Cardiac fibroblast (primary cell): Measurements from ENCODE around the gene PTPN4.

ENCODE experiments used
- DNase-seq, 2 donors: peaks; one replicate each; pipeline versions ENCODE4 v3.0.0 to v3.0.0-alpha.2; 2010; ENCODE audit warnings: low read depth in 2 of 2
- H3K4me3 ChIP-seq, 2 donors: replicated peaks in 1 of 2; 1 replicate in 1 of 2; 2 replicates in 1 of 2; pipeline ENCODE4 v1.5.1; 2011; ENCODE audit warnings: low read depth in 2 of 2, low read length in 2 of 2, mild to moderate bottlenecking in 2 of 2, moderate library complexity in 1 of 2
- TF ChIP-seq, protein P1 (sequence below): IDR thresholded peaks from one replicate; pipeline ENCODE4 v1.5.1; 2011; ENCODE audit warnings: low read depth, mild to moderate bottlenecking, low read length, inconsistent platforms

PTPN4 gene

DNA sequence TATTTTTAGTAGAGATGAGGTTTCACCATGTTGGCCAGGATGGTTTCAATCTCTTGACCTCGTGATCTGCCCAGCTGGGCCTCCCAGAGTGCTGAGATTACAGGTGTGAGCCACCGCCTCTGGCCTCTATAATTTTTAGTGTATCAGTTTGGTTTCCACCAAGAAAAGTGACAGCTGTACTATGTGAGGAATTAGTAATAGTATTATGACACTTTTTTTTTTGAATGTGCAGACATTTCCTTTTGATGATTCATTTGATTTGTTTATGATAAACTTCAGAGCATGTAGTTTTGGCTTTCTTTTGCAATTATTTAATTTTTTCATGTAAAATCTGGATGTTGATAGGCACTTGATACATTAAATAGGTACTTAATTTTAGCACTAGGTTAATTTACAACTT is 61.5 kb downstream of the PTPN4 start:
- no peak overlapping the region for H3K4me3 ChIP-seq
- DNase-seq: peak in 1 of 2 donors; percentile 23
- TF ChIP-seq, protein P1, sequence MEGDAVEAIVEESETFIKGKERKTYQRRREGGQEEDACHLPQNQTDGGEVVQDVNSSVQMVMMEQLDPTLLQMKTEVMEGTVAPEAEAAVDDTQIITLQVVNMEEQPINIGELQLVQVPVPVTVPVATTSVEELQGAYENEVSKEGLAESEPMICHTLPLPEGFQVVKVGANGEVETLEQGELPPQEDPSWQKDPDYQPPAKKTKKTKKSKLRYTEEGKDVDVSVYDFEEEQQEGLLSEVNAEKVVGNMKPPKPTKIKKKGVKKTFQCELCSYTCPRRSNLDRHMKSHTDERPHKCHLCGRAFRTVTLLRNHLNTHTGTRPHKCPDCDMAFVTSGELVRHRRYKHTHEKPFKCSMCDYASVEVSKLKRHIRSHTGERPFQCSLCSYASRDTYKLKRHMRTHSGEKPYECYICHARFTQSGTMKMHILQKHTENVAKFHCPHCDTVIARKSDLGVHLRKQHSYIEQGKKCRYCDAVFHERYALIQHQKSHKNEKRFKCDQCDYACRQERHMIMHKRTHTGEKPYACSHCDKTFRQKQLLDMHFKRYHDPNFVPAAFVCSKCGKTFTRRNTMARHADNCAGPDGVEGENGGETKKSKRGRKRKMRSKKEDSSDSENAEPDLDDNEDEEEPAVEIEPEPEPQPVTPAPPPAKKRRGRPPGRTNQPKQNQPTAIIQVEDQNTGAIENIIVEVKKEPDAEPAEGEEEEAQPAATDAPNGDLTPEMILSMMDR: no peak

GRCh38 chr2:119823734-119824334 is 64.1 kb downstream of the PTPN4 start:
- peak; percentile 71 to 77 for DNase-seq
- TF ChIP-seq, protein P1: peak; percentile 77
- H3K4me3 ChIP-seq: no peak overlapping the region

GRCh38 chr2:119826370-119826961 is 66.7 kb downstream of the PTPN4 start:
- peak; percentile 51 to 65 for DNase-seq
- H3K4me3 ChIP-seq: no peak overlapping the region
- TF ChIP-seq, protein P1: peak; percentile 68

DNA sequence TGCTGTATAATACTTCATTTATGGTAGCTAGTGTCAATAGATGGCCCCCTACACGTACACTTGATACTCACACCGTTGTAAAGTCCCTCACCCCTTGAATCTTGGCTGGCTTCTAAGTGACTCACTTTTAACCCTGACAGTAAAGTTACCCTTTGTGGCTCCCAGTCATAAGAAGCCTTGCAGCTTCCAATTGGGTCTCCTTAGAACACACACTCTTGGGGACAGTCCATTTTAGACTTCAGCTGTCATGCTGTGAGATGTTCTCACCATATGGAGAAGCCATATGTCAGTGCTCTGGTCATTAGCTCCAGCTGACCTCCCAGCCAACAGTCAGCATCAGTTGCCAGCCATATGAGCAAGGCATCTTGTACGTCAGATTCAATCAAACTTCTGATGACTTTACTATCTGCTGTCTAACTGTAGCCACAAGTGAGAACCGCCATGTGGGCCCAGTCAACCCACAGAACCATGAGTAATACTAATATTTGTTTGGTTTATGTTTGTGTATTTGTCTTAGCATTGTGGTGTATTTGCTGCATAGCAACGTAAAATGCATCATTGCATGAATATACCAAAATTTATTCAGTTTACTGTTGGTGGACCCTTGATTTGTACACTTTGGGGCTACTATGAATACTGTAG is 68.3 kb downstream of the PTPN4 start:
- TF ChIP-seq, protein P1: no peak
- DNase-seq: peak; percentile 16 to 52
- H3K4me3 ChIP-seq: no peak overlapping the region

DNA sequence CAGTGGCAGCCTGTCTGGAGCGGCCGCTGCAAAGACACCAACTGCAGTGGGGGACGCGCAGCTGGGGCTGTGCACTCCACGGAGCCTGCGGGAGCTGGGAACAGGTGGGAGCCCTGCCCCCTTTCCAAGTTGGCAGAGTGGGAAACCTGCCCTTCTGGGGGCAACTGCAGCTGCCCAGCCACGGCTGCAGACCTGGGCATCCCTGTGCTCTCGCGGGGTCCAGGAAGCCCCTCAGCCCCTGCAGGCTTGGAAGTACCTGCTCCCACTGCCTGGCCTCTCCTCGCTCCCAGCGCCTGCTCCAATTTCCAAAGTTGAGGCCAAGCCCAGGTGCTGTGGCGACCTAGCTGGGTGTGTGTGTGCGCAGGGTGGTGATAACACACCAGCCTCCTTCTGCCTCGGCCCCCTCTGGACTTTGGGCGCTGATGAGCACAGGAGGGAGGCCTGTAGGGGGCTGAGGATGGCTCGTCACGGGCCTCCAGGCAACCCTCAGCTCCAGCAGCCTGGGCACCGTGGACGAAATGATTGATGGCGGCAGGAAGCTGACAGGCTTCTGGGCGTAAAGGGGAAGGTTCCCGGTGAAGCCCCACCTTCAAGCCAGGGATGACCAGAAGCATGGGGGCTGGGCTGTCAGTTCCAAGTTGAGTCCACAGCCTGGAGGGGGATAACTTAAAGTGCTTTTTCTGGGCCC is 76.9 kb downstream of the PTPN4 start:
- TF ChIP-seq, protein P1: no peak
- no peak overlapping the region for H3K4me3 ChIP-seq
- DNase-seq: no peak

DNA sequence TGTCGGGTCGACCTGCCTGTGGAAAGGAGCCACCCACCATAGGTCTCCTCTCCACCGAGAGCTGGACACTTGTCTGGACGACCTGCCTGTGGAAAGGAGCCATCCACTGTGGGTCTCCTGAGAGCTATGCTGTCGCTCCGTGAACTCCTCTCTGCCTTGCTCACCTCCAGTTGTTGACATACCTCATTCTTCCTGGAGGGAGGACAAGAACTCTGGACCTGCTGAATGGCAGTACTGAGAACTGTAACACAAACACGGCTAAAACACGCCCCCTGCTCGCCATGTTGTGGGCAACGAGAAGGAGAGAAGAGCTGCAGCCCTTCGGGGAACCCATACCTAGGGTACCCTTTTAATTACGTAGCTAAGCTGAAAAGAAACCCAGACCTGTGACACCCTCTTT is 77.6 kb downstream of the PTPN4 start:
- DNase-seq: no peak

More for the DNA sequence above, 77.6 kb downstream of the PTPN4 start:
- no peak overlapping the region for H3K4me3 ChIP-seq
- TF ChIP-seq, protein P1: no peak
